ENCODE data around the gene RDH5.
A peak's percentile ranks its signal among the peaks of the same experiment; 100 is the strongest.

The RDH5 gene

DNA sequence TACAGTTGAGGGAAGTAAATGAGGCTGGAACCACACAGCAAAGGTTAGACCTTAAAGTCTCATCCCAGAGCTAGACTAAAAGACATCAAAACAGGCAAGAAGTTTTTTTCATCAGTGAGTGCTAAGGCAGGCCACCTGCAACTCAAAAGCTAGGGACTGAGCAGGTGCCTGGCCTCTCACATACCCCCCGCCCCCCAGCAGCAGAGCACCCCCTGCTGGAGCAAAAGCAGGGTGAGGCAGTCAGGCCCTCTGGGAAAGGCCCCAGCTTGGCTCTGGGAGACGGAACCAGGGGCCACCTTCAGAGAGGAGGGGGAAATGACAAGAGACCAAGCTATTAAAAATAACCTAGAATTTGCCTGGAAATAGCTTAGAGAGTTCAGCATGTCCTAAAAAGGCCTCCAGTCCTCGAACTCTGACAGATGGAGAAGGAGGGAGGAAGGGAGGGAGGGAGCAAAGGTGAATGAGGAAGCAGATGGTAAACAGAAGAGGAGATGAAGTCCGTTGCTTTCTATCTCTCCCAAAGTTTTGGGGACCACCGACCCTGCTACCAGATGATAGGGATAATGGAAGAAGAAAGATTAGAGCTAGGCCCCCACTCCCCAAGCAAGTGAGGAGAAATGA is 14.3 kb upstream of the RDH5 start:
- peak overlapping the region; percentile 53 for H3K4me3 ChIP-seq (ENCODE audit: low read depth, low read length)
- TF ChIP-seq, protein P1, sequence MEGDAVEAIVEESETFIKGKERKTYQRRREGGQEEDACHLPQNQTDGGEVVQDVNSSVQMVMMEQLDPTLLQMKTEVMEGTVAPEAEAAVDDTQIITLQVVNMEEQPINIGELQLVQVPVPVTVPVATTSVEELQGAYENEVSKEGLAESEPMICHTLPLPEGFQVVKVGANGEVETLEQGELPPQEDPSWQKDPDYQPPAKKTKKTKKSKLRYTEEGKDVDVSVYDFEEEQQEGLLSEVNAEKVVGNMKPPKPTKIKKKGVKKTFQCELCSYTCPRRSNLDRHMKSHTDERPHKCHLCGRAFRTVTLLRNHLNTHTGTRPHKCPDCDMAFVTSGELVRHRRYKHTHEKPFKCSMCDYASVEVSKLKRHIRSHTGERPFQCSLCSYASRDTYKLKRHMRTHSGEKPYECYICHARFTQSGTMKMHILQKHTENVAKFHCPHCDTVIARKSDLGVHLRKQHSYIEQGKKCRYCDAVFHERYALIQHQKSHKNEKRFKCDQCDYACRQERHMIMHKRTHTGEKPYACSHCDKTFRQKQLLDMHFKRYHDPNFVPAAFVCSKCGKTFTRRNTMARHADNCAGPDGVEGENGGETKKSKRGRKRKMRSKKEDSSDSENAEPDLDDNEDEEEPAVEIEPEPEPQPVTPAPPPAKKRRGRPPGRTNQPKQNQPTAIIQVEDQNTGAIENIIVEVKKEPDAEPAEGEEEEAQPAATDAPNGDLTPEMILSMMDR (IDR thresholded peaks at IDR 0.05; ENCODE audit: low read depth, low read length): peak; percentile 35
- no peak for DNase-seq (ENCODE audit: low read depth, low spot score)
- in situ Hi-C loops (cut with HindIII; ENCODE audit: low sequenced_read_pairs): no loop called here

DNA sequence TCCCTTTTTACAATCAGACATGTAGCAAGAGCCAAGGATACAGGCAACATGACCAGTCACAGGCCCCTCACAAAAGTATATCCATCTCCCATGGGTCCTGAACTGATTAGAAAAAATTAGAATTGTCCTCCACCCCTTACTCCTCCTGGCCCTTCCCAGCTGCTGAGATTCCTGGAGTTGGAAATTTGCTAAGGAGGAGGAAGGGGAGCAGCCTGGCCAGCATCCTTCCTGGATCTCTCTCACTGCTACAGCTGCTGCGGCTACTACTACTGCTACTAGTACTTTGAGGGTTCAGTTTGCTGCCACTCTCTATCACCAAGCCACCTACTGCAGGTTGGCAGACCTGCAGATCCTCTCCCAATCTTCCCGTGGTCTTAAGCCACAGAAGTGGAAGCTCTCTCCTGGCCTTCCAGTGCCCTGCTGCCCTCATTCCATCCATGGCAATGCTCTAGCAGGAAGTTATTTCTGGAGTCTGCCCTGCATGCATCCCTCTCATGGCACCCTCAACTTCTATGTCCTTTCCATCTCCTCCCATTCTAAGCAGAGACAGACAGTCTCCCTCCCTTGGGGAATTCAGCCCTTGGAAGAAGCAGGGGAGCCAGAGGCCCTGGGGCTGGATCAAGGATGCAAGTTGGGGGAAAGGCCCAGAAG is 13.5 kb upstream of the RDH5 start:
- H3K4me3 ChIP-seq (ENCODE audit: low read depth, low read length): peak overlapping the region; percentile 53
- in situ Hi-C loops (cut with HindIII; ENCODE audit: low sequenced_read_pairs): no loop called here
- TF ChIP-seq, protein P1 (IDR thresholded peaks at IDR 0.05; ENCODE audit: low read depth, low read length): no peak
- DNase-seq (ENCODE audit: low read depth, low spot score): no peak

DNA sequence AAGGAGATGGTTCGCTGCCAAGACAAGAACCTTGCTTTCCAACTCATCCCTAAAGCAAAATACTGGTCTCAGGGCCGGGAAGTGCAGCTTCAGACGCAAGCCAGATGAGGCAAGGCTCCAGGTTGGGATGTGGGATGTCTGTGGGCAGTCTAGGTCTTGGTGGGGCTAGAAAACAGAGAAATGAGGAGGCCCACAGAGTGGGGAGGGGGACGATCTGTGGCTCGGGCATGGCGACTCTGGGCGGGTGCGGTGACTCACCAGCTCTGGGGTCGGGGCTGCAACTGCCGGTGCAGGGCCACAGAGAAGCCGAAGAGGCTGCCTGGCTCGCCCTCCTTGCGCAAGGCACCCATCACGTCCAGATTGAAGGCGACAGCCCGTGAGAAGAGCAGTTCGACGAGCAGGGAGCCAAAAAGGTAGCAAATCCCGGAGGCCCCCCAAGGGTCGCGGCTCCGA is 12.9 kb upstream of the RDH5 start:
- TF ChIP-seq, protein P1 (IDR thresholded peaks at IDR 0.05; ENCODE audit: low read depth, low read length): no peak
- H3K4me3 ChIP-seq (ENCODE audit: low read depth, low read length): peak overlapping the region; percentile 53
- in situ Hi-C loops (cut with HindIII; ENCODE audit: low sequenced_read_pairs): no loop called here
- DNase-seq (ENCODE audit: low read depth, low spot score): no peak

DNA sequence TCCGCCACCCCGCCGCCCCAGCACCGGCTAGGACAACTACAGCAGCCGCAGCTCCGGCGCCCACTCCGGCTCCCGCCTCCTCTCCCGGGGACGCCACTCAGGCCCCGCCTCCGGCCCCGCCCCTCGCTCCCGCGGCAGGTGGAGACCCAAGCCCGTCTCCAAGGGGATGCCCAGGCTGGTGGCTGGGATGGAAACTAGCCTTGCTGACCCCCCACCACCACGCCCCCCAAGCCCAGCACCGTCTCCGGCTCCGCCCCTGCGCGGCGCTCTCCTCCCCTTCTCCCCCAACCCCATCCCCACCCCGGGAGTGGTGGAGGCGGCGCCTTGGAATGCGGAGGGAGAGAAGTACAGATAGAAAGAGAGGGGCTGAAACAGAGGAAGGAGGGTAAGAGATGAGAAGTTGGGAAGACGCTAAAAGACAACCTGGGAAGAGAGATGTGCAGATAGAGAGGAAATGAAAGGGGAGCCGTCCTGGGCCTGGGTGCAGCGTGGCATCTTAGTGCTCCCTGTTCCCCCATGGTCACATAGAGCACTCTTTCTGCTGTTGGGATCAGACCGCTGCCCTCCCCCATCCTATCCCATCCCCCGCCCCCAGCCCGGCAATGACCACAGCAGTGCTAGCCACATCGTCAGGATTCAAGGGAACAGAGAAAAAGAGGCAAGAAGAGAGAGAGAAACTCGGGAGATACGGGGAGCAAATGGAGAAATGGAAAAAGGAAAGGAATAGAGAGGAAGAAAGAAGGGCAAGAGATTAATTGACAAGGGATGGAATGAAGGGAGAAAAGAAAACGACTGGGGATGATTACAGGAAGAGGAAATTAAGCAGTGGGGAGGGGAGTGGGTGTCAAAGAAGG is 12.1 kb upstream of the RDH5 start, which contains the start of gene ITGA7:
TSS of gene ITGA7 (minus strand) at position 64 of the 854 bp plus-strand sequence. CDS start 222 bp downstream, outside the sequence.
- DNase-seq (ENCODE audit: low read depth, low spot score): no peak
- TF ChIP-seq, protein P1 (IDR thresholded peaks at IDR 0.05; ENCODE audit: low read depth, low read length): no peak
- in situ Hi-C loops (cut with HindIII; ENCODE audit: low sequenced_read_pairs): no loop called here
- peak within 1 kb of the TSS; percentile 53 for H3K4me3 ChIP-seq (ENCODE audit: low read depth, low read length)

DNA sequence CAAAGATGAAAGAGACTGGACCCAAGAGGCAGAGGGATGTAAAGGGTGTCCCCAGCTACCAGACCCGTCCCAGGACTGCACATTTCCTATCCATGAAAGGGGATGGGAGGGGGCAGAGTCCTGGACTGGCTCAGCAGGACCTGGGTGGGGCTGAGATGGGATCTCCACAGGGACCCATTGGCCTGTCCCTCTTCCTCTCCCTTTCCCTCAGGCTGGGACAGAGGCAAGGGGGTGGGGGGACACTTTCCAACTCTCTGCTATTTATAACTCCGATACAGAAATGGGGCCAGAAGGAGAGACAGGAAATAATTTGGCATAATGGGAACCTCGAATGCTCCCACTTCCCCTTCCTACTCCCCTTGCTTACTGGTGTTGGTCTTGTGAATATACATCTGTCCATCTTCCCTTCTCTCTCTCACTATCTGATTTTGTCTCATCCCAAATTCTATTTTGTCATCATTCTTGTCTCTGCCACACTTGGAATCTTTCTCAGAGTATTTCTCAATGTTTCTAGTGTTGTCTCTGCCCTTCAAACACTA is 11.4 kb upstream of the RDH5 start:
- in situ Hi-C loops (cut with HindIII; ENCODE audit: low sequenced_read_pairs): no loop called here
- no peak overlapping the region for H3K4me3 ChIP-seq (ENCODE audit: low read depth, low read length)
- TF ChIP-seq, protein P1 (IDR thresholded peaks at IDR 0.05; ENCODE audit: low read depth, low read length): no peak

More for the DNA sequence above, 11.4 kb upstream of the RDH5 start:
- no peak for DNase-seq (ENCODE audit: low read depth, low spot score)
